Heart right ventricle (tissue), 16 donors: ENCODE results near the gene CLK3. TPM values are rescaled to one million over a fixed set of nuclear protein-coding genes. Genes with fewer than 3 reads are reported as not detected.

ENCODE experiments used
- ATAC-seq, 8 donors: fragments of 200-7000 bp; cut with Tn5 transposase; one replicate each; pipeline ENCODE4 v1.9.1; 2020; ENCODE audit warnings: mild to moderate bottlenecking in 8 of 8, moderate library complexity in 8 of 8, moderate number of reproducible peaks in 1 of 8
- DNase-seq, 2 donors: peaks; one replicate each; pipeline ENCODE4 v3.0.0-alpha.2; 2020
- H3K27ac ChIP-seq, 10 donors: fragments of 200-600 bp; sonication (generic) in 2 of 10; one replicate each; pipeline versions ENCODE4 v1.5.0 to v1.8.0; 2020 to 2022; ENCODE audit warnings: mild to moderate bottlenecking in 3 of 10
- H3K27me3 ChIP-seq, 7 donors: fragments of 200-600 bp; one replicate each; pipeline ENCODE4 v1.8.0; 2021 to 2022; ENCODE audit warnings: mild to moderate bottlenecking in 2 of 7
- H3K36me3 ChIP-seq, 9 donors: fragments of 200-600 bp; sonication (generic) in 1 of 9; one replicate each; pipeline versions ENCODE4 v1.5.0 to v1.8.0; 2020 to 2022; ENCODE audit warnings: mild to moderate bottlenecking in 2 of 9
- H3K4me1 ChIP-seq, 9 donors: fragments of 200-600 bp; sonication (generic) in 1 of 9; one replicate each; pipeline versions ENCODE4 v1.5.0 to v1.8.0; 2020 to 2022; ENCODE audit warnings: mild to moderate bottlenecking in 4 of 9
- H3K4me3 ChIP-seq, 10 donors: fragments of 200-600 bp; sonication (generic) in 2 of 10; one replicate each; pipeline versions ENCODE4 v1.5.0 to v1.8.0; 2020 to 2022; ENCODE audit warnings: mild to moderate bottlenecking in 7 of 10, moderate library complexity in 2 of 10
- H3K9me3 ChIP-seq, 11 donors: fragments of 200-600 bp in 10 of 11; sonication (generic) in 2 of 11; one replicate each; pipeline versions ENCODE4 v1.5.0 to v1.8.0; 2013 to 2022; ENCODE audit warnings: mild to moderate bottlenecking in 2 of 11, control low read depth in 1 of 11, moderate library complexity in 1 of 11
- CTCF ChIP-seq, 9 donors: fragments of 200-600 bp; sonication (generic) in 2 of 9; IDR thresholded peaks; one replicate each; pipeline versions ENCODE4 v1.5.0 to v1.8.0; 2021 to 2022; ENCODE audit warnings: antibody characterized with exemption in 9 of 9, mild to moderate bottlenecking in 5 of 9, moderate library complexity in 1 of 9
- WGBS, 2 donors: extraction: QIAGEN DNeasy Blood & Tissue Kit; methylation state at CpG; one replicate each; pipeline ENCODE4 v1.1.7; 2013; ENCODE audit warnings: inconsistent platforms in 1 of 2; 5-methylcytosine and 5-hydroxymethylcytosine counted together
- intact Hi-C, 10 donors: fragments of 100-400 bp; cut with DNase I; formaldehyde crosslinking; loops; one replicate each; pipeline versions ENCODE4 v1.11.1 to v1.14.2; 2022
- polyA plus RNA-seq, 2 donors: library from polyadenylated mRNA; stranded (reverse); fragments of 200-250 nt; gene quantifications; one replicate each; pipeline ENCODE4 v1.2.3, GENCODE V29; 2013
- total RNA-seq, 10 donors: library from RNA; stranded (reverse); fragmentation: NEBNext Ultra II Directional in 3 of 10; extraction: Animal tissue kit (Norgen Biotek cat#: 25700) in 3 of 10; gene quantifications; one replicate each; pipeline versions ENCODE4 v1.2.1 to v1.2.4, GENCODE V29; 2021 to 2023
- donor health status: Arrhythmogenic right ventricular cardiomyopathy.
- donor health status: ischemic (EF 13 %, LVEDD 7.1; RV severe dilation, severe dysfunction).
- donor health status: healthy with polysubstance abuse.
- donor health status: DM: no; HTN: yes; CAD: no.
- donor health status: DM: no; HTN: no; CAD: no.
- donor health status: ischemic (EF 25% LVEDD 6.9; RV normal size, moderate dysfunction).
- donor health status: ischemic (EF 25% LVEDD 5.7; RV mildly dilated, moderate dysfunction).
- donor health status: healthy.
- donor health status: DM: yes; HTN: yes; CAD: no.
- donor health status: Ischemic cardiomyopathy.
- donor health status: ischemic (EF 35%, LVEDD 5.7; RV mildly dilated, moderate dysfunction).
- donor health status: nonischemic (EF 11% LVEDD 7.7; RV severe dilation, severe dysfunction).
- donor health status: DM: yes; HTN: yes; CAD: no.
- donor health status: PGD.
- donor health status: ischemic (EF 29% LVEDD 5.4; RV normal size, mild dysfunction).
- donor health status: nonischemic (EF 23%, LVEDD 6.1; RV moderate dilation, normal function).

Gene CLK3
- total and polyA plus RNA-seq, 12 donors = 27.7 to 73.6 (median 45.2) TPM

GRCh38 chr15:74580538-74581350, 34.9 kb upstream of the CLK3 start:
- peaks cover 0 to 15% (median 0%) of the 10 kb centered on the region in 9 donors for H3K4me1 ChIP-seq
- no peak overlapping the region for H3K27ac ChIP-seq
- DNase-seq = no peak
- H3K36me3 ChIP-seq = peaks cover 0 to 50% (median 4%) of the 10 kb centered on the region in 9 donors
- no peaks in the 10 kb centered on the region for H3K9me3 ChIP-seq
- no peak overlapping the region for H3K4me3 ChIP-seq
- TF ChIP-seq CTCF (IDR thresholded peaks at IDR 0.05) = no peak
- no peak for ATAC-seq
- 93% methylated on average over 7 of the region's 7 CpGs for WGBS, 2 donors
- intact Hi-C loops = no loop called here
- no peaks in the 10 kb centered on the region for H3K27me3 ChIP-seq

DNA sequence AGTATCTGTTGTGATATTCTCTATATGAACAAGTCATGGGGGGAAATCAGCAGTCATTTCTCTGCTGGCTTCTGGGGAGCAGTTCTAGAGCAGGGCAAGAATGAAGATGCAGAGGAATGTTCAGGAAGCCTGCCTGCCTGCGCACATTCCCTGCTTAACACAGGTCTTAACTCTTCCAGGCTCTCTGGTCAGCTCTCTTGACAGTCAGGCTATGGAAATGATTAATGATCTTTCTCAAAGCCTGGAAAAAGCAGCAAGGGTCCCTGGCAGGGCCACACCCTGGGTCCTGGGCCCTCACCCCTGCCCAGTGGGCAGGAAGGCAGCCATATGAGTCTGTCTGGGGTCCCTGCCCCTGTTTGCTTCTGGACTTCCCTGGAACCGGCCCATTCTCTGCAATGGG, 31.4 kb upstream of the CLK3 start:
- no peak overlapping the region for H3K27ac ChIP-seq
- TF ChIP-seq CTCF (IDR thresholded peaks at IDR 0.05) = no peak
- WGBS, 2 donors = 80 to 84% methylated on average over 2 of the region's 2 CpGs
- no peak overlapping the region for H3K4me3 ChIP-seq
- H3K36me3 ChIP-seq = peaks cover 0 to 24% (median 0%) of the 10 kb centered on the region in 9 donors
- DNase-seq (no peak), ATAC-seq (no peak)
- intact Hi-C loops = no loop called here
- H3K27me3 ChIP-seq = no peaks in the 10 kb centered on the region
- peaks cover 0 to 27% (median 10%) of the 10 kb centered on the region in 9 donors for H3K4me1 ChIP-seq
- H3K9me3 ChIP-seq = no peaks in the 10 kb centered on the region

GRCh38 chr15:74584779-74585178, 30.9 kb upstream of the CLK3 start:
- no peaks in the 10 kb centered on the region for H3K27me3 ChIP-seq
- 80 to 87% methylated on average over 4 of the region's 4 CpGs for WGBS, 2 donors
- no peak for TF ChIP-seq CTCF (IDR thresholded peaks at IDR 0.05)
- H3K27ac ChIP-seq = no peak overlapping the region
- ATAC-seq (no peak), DNase-seq (no peak)
- no peaks in the 10 kb centered on the region for H3K9me3 ChIP-seq
- no peak overlapping the region for H3K4me3 ChIP-seq
- intact Hi-C loops = loop anchor here in 1 of 10 donors (5.0 kb wide), 1 partner anchor 32 kb away; no protein-coding TSS in a partner anchor
- H3K36me3 ChIP-seq = peaks cover 0 to 24% (median 1%) of the 10 kb centered on the region in 9 donors
- peaks cover 0 to 30% (median 15%) of the 10 kb centered on the region in 9 donors for H3K4me1 ChIP-seq

DNA sequence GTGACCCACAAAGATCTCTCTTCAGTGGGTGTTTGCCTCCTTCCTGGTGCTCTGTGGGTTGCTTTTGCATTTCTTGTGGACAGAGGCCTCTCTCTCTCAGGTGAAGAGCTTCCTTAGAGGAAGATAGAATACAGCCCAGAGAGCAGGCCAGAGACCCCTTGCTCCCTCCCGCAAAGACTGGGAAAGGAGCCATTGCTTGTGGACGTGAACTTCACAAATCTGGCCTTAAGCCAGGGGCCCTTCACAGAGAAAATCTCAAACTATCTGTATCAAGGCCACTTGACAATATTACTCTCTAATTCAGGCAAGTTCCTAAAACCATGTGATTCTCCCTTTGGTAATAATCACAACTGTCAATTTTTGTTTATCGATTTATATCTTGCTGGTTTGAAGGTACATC, 30.4 kb upstream of the CLK3 start:
- no peak for TF ChIP-seq CTCF (IDR thresholded peaks at IDR 0.05)
- no peak for ATAC-seq
- WGBS, 2 donors = 22 to 32% methylated on average over 3 of the region's 3 CpGs
- Histone ChIP-seq H3K4me3 (no peak overlapping the region), H3K27ac (no peak overlapping the region), H3K9me3 (no peaks in the 10 kb centered on the region), H3K4me1 (peaks cover 0 to 30% (median 17%) of the 10 kb centered on the region in 9 donors), H3K36me3 (peaks cover 0 to 27% (median 5%) of the 10 kb centered on the region in 9 donors), H3K27me3 (no peaks in the 10 kb centered on the region)
- intact Hi-C loops = loop anchor here in 1 of 10 donors (5.0 kb wide), 1 partner anchor 33 kb away; no protein-coding TSS in a partner anchor
- DNase-seq = no peak
